ENCODE measurements around the gene RNASE9.
"Not testable (repeated sequence)": the region's sequence is repeated elsewhere in the genome, so short reads cannot be mapped to it uniquely, and the experiment has no call there.

- TF ChIP-seq CTCF, POLR2A (IDR thresholded peaks at IDR 0.05): not testable (repeated sequence)
Measured at GRCh38 chr14:20567199-20567598, 6.4 kb upstream of the RNASE9 start.

All from Peyer's patch (tissue), 4 donors.